Glutamatergic neuron (in vitro differentiated cells): ENCODE data around the gene ZC3H10. TPM values are rescaled to one million over a fixed set of nuclear protein-coding genes. Genes with fewer than 3 reads are reported as not detected.

Source experiments
- DNase-seq: peaks from one replicate; pipeline ENCODE4 v3.0.0; 2022
- H3K27ac Mint-ChIP-seq: one replicate; pipeline ENCODE4 v1.8.0; 2020; ENCODE audit warnings: mild to moderate bottlenecking, mixed read lengths, inconsistent platforms; ENCODE audit not compliant: unreplicated experiment
- H3K27me3 Mint-ChIP-seq: one replicate; pipeline ENCODE4 v1.8.0; 2020; ENCODE audit warnings: mild to moderate bottlenecking, moderate library complexity, mixed read lengths, inconsistent platforms; ENCODE audit not compliant: unreplicated experiment
- H3K36me3 Mint-ChIP-seq: one replicate; pipeline ENCODE4 v1.8.0; 2020; ENCODE audit warnings: mild to moderate bottlenecking, mixed read lengths, inconsistent platforms; ENCODE audit not compliant: unreplicated experiment
- H3K4me1 Mint-ChIP-seq: one replicate; pipeline ENCODE4 v1.8.0; 2020; ENCODE audit warnings: mild to moderate bottlenecking, low read depth, mixed read lengths, inconsistent platforms; ENCODE audit not compliant: unreplicated experiment
- H3K4me3 Mint-ChIP-seq: one replicate; pipeline ENCODE4 v1.8.0; 2020; ENCODE audit warnings: mild to moderate bottlenecking, mixed read lengths, inconsistent platforms; ENCODE audit not compliant: unreplicated experiment
- H3K9me3 Mint-ChIP-seq: one replicate; pipeline ENCODE4 v1.8.0; 2020; ENCODE audit warnings: mild to moderate bottlenecking, moderate library complexity, mixed read lengths, inconsistent platforms; ENCODE audit not compliant: unreplicated experiment
- CTCF ChIP-seq: fragments of 200-600 bp; sonication (generic); IDR thresholded peaks from one replicate; pipeline ENCODE4 v1.5.0; 2021; ENCODE audit not compliant: partially characterized antibody, unreplicated experiment
- total RNA-seq: library from RNA; stranded (reverse); fragmentation: NEBNext Ultra II Directional; extraction: Animal tissue kit (Norgen Biotek cat#: 25700); gene quantifications from one replicate; pipeline ENCODE4 v1.2.1, GENCODE V29; 2021; ENCODE audit not compliant: unreplicated experiment

The ZC3H10 gene
- total RNA-seq, 1 donor from 2014 or later: 11.1 TPM

- Mint-ChIP-seq H3K4me3 (no peak overlapping the region), H3K27ac (no peak overlapping the region), H3K36me3 (no peaks in the 10 kb centered on the region), H3K27me3 (no peaks in the 10 kb centered on the region), H3K9me3 (peaks cover 5% of the 10 kb centered on the region), H3K4me1 (no peaks in the 10 kb centered on the region)
- TF ChIP-seq CTCF: no peak
- no peak for DNase-seq
Observed at GRCh38 chr12:56087220-56087619, 30.8 kb upstream of the ZC3H10 start.

- Mint-ChIP-seq H3K4me1 (no peaks in the 10 kb centered on the region), H3K36me3 (peaks cover 6% of the 10 kb centered on the region), H3K4me3 (no peak overlapping the region), H3K27ac (no peak overlapping the region), H3K9me3 (peaks cover 2% of the 10 kb centered on the region), H3K27me3 (peaks cover 4% of the 10 kb centered on the region)
- TF ChIP-seq CTCF: no peak
- no peak for DNase-seq
Observed at GRCh38 chr12:56097738-56098137, 20.3 kb upstream of the ZC3H10 start.

GRCh38 chr12:56098592-56098991 lies 19.5 kb upstream of the ZC3H10 start:
- Mint-ChIP-seq H3K9me3 (peaks cover 2% of the 10 kb centered on the region), H3K4me1 (peaks cover 2% of the 10 kb centered on the region), H3K27me3 (peaks cover 4% of the 10 kb centered on the region), H3K4me3 (no peak overlapping the region), H3K27ac (no peak overlapping the region), H3K36me3 (no peaks in the 10 kb centered on the region)
- no peak for TF ChIP-seq CTCF
- DNase-seq: no peak

GRCh38 chr12:56099787-56100186 lies 18.3 kb upstream of the ZC3H10 start:
- TF ChIP-seq CTCF: no peak
- no peak overlapping the region for H3K4me3 Mint-ChIP-seq
- peaks cover 4% of the 10 kb centered on the region for H3K9me3 Mint-ChIP-seq
- DNase-seq: no peak
- H3K27me3 Mint-ChIP-seq: peaks cover 2% of the 10 kb centered on the region
- H3K4me1 Mint-ChIP-seq: peaks cover 2% of the 10 kb centered on the region
- H3K36me3 Mint-ChIP-seq: no peaks in the 10 kb centered on the region
- H3K27ac Mint-ChIP-seq: no peak overlapping the region

GRCh38 chr12:56101045-56101444 lies 17.0 kb upstream of the ZC3H10 start:
- Mint-ChIP-seq H3K27me3 (no peaks in the 10 kb centered on the region), H3K36me3 (no peaks in the 10 kb centered on the region), H3K4me3 (no peak overlapping the region), H3K9me3 (peaks cover 2% of the 10 kb centered on the region), H3K4me1 (peaks cover 9% of the 10 kb centered on the region), H3K27ac (no peak overlapping the region)
- no peak for DNase-seq
- TF ChIP-seq CTCF: no peak
